Measurements from ENCODE around the gene TDRD7. TPM values are rescaled to one million over a fixed set of nuclear protein-coding genes. Genes with fewer than 3 reads are reported as not detected.
A peak's percentile ranks its signal among the peaks of the same experiment; 100 is the strongest.
"Not testable (repeated sequence)": the region's sequence is repeated elsewhere in the genome, so short reads cannot be mapped to it uniquely, and the experiment has no call there.

TDRD7 gene
- total RNA-seq, 1 donor from 2014 or later = 8.8 TPM

- intact Hi-C loops (cut with micrococcal nuclease) = no loop called here
- ATAC-seq (peak; percentile 20), DNase-seq (no peak)
Measured at GRCh38 chr9:97412626-97413385, 910 bp downstream of the TDRD7 start.

GRCh38 chr9:97413462-97413861, 1.6 kb downstream of the TDRD7 start:
- ATAC-seq (no peak), DNase-seq (no peak)
- intact Hi-C loops (cut with micrococcal nuclease) = no loop called here

GRCh38 chr9:97415146-97415545, 3.2 kb downstream of the TDRD7 start:
- intact Hi-C loops (cut with micrococcal nuclease) = no loop called here
- no peak for DNase-seq
- ATAC-seq = no peak

GRCh38 chr9:97418880-97419279, 7.0 kb downstream of the TDRD7 start:
- no peak for ATAC-seq
- intact Hi-C loops (cut with micrococcal nuclease) = no loop called here

GRCh38 chr9:97419309-97419867, 7.5 kb downstream of the TDRD7 start:
- intact Hi-C loops (cut with micrococcal nuclease) = no loop called here
- no peak for ATAC-seq
- no peak for DNase-seq

More at GRCh38 chr9:97418880-97419279, 7.0 kb downstream of the TDRD7 start:
- DNase-seq = no peak

GRCh38 chr9:97425336-97425972, 13.6 kb downstream of the TDRD7 start:
- DNase-seq (no peak), ATAC-seq (no peak)
- intact Hi-C loops (cut with micrococcal nuclease) = no loop called here

- intact Hi-C loops (cut with micrococcal nuclease) = no loop called here
- DNase-seq (no peak), ATAC-seq (no peak)
Measured at GRCh38 chr9:97425973-97426336, 14.1 kb downstream of the TDRD7 start.

GRCh38 chr9:97427885-97428284, 16.0 kb downstream of the TDRD7 start:
- intact Hi-C loops (cut with micrococcal nuclease) = no loop called here
- ATAC-seq (no peak), DNase-seq (no peak)

GRCh38 chr9:97430316-97431043, 18.6 kb downstream of the TDRD7 start:
- ATAC-seq = no peak
- DNase-seq = no peak
- intact Hi-C loops (cut with micrococcal nuclease) = no loop called here

- ATAC-seq = no peak
- intact Hi-C loops (cut with micrococcal nuclease) = no loop called here
- no peak for DNase-seq
Measured at GRCh38 chr9:97431044-97431441, 19.1 kb downstream of the TDRD7 start.

- DNase-seq (no peak), ATAC-seq (no peak)
- intact Hi-C loops (cut with micrococcal nuclease) = no loop called here
Measured at GRCh38 chr9:97431549-97432143, 19.8 kb downstream of the TDRD7 start.

GRCh38 chr9:97437051-97437600, 25.2 kb downstream of the TDRD7 start:
- intact Hi-C loops (cut with micrococcal nuclease) = no loop called here
- ATAC-seq (no peak), DNase-seq (no peak)

- DNase-seq (no peak), ATAC-seq (no peak)
- intact Hi-C loops (cut with micrococcal nuclease) = no loop called here
Measured at GRCh38 chr9:97438257-97438656, 26.4 kb downstream of the TDRD7 start.

GRCh38 chr9:97438666-97439065, 26.8 kb downstream of the TDRD7 start:
- ATAC-seq = no peak
- intact Hi-C loops (cut with micrococcal nuclease) = no loop called here
- no peak for DNase-seq

- DNase-seq (no peak), ATAC-seq (no peak)
- intact Hi-C loops (cut with micrococcal nuclease) = no loop called here
Measured at GRCh38 chr9:97440160-97440559, 28.3 kb downstream of the TDRD7 start.

GRCh38 chr9:97441729-97442128, 29.8 kb downstream of the TDRD7 start:
- intact Hi-C loops (cut with micrococcal nuclease) = no loop called here
- ATAC-seq (no peak), DNase-seq (no peak)

GRCh38 chr9:97445119-97445701, 33.3 kb downstream of the TDRD7 start:
- no peak for ATAC-seq
- DNase-seq = no peak
- intact Hi-C loops (cut with micrococcal nuclease) = no loop called here

GRCh38 chr9:97447001-97447400, 35.1 kb downstream of the TDRD7 start:
- intact Hi-C loops (cut with micrococcal nuclease) = no loop called here
- no peak for ATAC-seq
- DNase-seq = no peak

- intact Hi-C loops (cut with micrococcal nuclease); ATAC-seq; DNase-seq: not testable (repeated sequence)
Measured at GRCh38 chr9:97453573-97453972, 41.7 kb downstream of the TDRD7 start.
